PFSK-1 (cell line): ENCODE results near the gene GSTM4.

Experiments
- FOXP2 ChIP-seq: optimal IDR thresholded peaks from 2 replicates; pipeline ENCODE3; 2011; ENCODE audit warnings: borderline replicate concordance, control low read depth, inconsistent platforms; ENCODE audit not compliant: insufficient read depth; ENCODE audit errors: extremely low read length, extremely low read depth
- POLR2AphosphoS5 ChIP-seq: IDR thresholded peaks from 2 replicates; pipeline ENCODE4 v1.6.1; 2012; ENCODE audit warnings: low read depth, mild to moderate bottlenecking, control low read depth, low read length, moderate library complexity
- SIN3A ChIP-seq: IDR thresholded peaks from 2 replicates; pipeline ENCODE4 v1.6.1; 2012; ENCODE audit warnings: mild to moderate bottlenecking, low read length, moderate library complexity, borderline replicate concordance; ENCODE audit not compliant: insufficient read depth
- TAF1 ChIP-seq: IDR thresholded peaks from 2 replicates; pipeline ENCODE4 v1.6.1; 2012; ENCODE audit warnings: low read length, control low read depth, borderline replicate concordance; ENCODE audit not compliant: insufficient read depth
- TF ChIP-seq, protein P1 (sequence below), 2 experiments: IDR thresholded peaks; 2 replicates each; pipeline versions ENCODE4 v1.6.1 to v1.8.0; 2011 to 2012; ENCODE audit warnings: low read depth in 2 of 2, low read length in 2 of 2, control low read depth in 1 of 2, inconsistent platforms in 1 of 2, mild to moderate bottlenecking in 1 of 2, moderate library complexity in 1 of 2; ENCODE audit not compliant: insufficient read depth in 1 of 2

The GSTM4 gene

DNA sequence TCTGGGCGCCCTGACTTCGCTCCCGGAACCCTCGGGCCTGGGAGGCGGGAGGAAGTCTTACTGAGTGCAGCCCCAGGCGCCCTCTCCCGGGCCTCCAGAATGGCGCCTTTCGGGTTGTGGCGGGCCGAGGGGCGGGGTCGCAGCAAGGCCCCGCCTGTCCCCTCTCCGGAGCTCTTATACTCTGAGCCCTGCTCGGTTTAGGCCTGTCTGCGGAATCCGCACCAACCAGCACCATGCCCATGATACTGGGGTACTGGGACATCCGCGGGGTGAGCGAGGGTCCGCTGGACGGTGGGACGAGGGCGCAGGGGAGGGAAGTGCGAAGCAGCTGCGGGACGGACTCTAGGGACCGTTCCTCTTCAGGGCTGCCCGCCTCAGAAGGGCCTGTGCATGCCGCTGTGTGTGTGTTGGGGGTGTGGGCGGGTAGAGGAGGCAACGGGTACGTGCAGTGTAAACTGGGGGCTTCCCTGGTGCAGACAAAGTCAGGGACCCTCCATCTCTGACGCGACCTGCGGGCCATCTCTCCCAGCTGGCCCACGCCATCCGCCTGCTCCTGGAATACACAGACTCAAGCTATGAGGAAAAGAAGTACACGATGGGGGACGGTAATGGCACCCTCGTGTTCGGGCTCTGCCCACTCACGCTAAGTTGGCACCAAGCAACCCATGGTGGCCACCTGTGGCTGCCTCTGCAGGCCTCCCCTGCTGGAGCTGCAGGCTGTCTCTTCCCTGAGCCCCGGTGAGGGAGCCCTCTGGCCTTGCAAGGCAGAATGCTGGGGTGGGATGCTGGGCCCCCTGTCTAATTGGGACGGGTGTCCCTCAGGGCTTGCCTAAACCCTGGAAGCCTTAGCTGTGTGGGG lies 32.0 kb downstream of the GSTM4 start, which contains the start of gene GSTM1:
Gene GSTM1 (plus strand): TSS at position 177 of the 859 bp plus-strand sequence. CDS start 57 bp downstream, at position 234.
- TF ChIP-seq, protein P1, sequence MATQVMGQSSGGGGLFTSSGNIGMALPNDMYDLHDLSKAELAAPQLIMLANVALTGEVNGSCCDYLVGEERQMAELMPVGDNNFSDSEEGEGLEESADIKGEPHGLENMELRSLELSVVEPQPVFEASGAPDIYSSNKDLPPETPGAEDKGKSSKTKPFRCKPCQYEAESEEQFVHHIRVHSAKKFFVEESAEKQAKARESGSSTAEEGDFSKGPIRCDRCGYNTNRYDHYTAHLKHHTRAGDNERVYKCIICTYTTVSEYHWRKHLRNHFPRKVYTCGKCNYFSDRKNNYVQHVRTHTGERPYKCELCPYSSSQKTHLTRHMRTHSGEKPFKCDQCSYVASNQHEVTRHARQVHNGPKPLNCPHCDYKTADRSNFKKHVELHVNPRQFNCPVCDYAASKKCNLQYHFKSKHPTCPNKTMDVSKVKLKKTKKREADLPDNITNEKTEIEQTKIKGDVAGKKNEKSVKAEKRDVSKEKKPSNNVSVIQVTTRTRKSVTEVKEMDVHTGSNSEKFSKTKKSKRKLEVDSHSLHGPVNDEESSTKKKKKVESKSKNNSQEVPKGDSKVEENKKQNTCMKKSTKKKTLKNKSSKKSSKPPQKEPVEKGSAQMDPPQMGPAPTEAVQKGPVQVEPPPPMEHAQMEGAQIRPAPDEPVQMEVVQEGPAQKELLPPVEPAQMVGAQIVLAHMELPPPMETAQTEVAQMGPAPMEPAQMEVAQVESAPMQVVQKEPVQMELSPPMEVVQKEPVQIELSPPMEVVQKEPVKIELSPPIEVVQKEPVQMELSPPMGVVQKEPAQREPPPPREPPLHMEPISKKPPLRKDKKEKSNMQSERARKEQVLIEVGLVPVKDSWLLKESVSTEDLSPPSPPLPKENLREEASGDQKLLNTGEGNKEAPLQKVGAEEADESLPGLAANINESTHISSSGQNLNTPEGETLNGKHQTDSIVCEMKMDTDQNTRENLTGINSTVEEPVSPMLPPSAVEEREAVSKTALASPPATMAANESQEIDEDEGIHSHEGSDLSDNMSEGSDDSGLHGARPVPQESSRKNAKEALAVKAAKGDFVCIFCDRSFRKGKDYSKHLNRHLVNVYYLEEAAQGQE (IDR thresholded peaks at IDR 0.05; ENCODE audit: insufficient read depth in 1 of 2, low read depth in 2 of 2, low read length in 2 of 2): no peak
- TF ChIP-seq TAF1: no peak
- no peak for TF ChIP-seq FOXP2
- no peak for TF ChIP-seq SIN3A
- TF ChIP-seq POLR2AphosphoS5: no peak

DNA sequence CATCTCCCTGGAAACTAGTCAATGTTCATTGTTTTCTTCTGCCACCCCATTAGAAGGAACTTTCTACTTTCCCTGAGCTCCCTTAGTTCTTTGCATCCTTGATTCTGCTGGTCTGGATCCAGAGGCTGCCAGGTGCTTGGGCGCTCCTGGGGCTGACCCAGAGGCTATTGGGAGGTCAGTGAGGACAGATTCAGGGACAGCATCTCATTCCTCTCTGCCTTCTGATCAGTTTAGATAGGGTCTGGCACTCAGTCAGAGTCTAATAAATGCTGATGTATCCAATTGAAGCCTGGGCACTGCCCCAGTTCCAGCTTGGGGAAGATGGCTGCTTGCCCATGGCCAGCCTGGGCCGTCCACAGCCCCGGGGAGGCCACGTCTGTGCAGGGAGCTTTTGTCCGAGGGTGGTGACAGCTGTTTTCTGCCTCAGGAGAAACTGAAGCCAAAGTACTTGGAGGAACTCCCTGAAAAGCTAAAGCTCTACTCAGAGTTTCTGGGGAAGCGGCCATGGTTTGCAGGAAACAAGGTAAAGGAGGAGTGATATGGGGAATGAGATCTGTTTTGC lies 34.0 kb downstream of the GSTM4 start:
- no peak for TF ChIP-seq TAF1
- no peak for TF ChIP-seq POLR2AphosphoS5
- TF ChIP-seq, protein P1 (IDR thresholded peaks at IDR 0.05; ENCODE audit: insufficient read depth in 1 of 2, low read depth in 2 of 2, low read length in 2 of 2): no peak
- no peak for TF ChIP-seq FOXP2
- no peak for TF ChIP-seq SIN3A

DNA sequence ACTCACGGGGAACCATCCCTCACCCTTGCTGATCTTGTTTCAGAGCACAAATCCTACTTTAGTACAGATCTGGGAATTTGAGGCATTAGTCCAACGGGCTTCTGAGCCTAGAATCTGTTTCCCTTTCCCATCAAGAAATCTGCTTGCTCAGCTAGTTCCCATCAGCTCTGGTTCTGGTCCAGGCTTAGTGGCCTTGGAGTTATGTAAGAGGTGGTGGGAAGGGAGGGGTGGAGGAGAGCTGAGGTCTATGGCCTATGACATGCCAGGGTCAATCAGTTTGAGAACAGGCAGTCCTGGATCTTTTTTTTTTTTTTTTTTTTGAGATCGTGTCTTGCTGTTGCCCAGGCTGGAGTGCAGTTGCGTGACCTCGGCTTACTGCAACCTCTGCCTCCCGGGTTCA lies 35.9 kb downstream of the GSTM4 start:
- TF ChIP-seq FOXP2 (no peak), POLR2AphosphoS5 (no peak), TAF1 (no peak), SIN3A (no peak)
- TF ChIP-seq, protein P1 (IDR thresholded peaks at IDR 0.05; ENCODE audit: insufficient read depth in 1 of 2, low read depth in 2 of 2, low read length in 2 of 2): no peak

- no peak for TF ChIP-seq POLR2AphosphoS5
- no peak for TF ChIP-seq FOXP2
- TF ChIP-seq SIN3A: no peak
- TF ChIP-seq, protein P1 (IDR thresholded peaks at IDR 0.05; ENCODE audit: insufficient read depth in 1 of 2, low read depth in 2 of 2, low read length in 2 of 2): no peak
- TF ChIP-seq TAF1: no peak
These were observed 41.2 kb downstream of the GSTM4 start for GRCh38 chr1:109697066-109697465.

- TF ChIP-seq, protein P1 (IDR thresholded peaks at IDR 0.05; ENCODE audit: insufficient read depth in 1 of 2, low read depth in 2 of 2, low read length in 2 of 2): no peak
- TF ChIP-seq SIN3A (no peak), TAF1 (no peak)
These were observed 48.3 kb downstream of the GSTM4 start for GRCh38 chr1:109704173-109704572.
